Measurements from ENCODE around the gene PSMD7.

PSMD7 gene

GRCh38 chr16:74291176-74291575, 5.4 kb upstream of the PSMD7 start:
- no peak overlapping the region for H3K4ac ChIP-seq (ENCODE audit: low read depth in 1 of 2, low read length in 2 of 2)
- H2AFZ ChIP-seq (ENCODE audit: low read depth, low read length): no peak overlapping the region

GRCh38 chr16:74291577-74292208, 4.9 kb upstream of the PSMD7 start:
- no peak overlapping the region for H2BK120ac ChIP-seq (ENCODE audit: low read depth, low read length)
- no peak overlapping the region for H3K4ac ChIP-seq (ENCODE audit: low read depth in 1 of 2, low read length in 2 of 2)
- no peak overlapping the region for H4K8ac ChIP-seq (ENCODE audit: low read length)
- H3K23ac ChIP-seq (ENCODE audit: low read length in 2 of 2): no peak overlapping the region
- no peak overlapping the region for H3K27ac ChIP-seq (ENCODE audit: low read length, poor library complexity, severe bottlenecking)
- no peak overlapping the region for H3K14ac ChIP-seq (ENCODE audit: low read length in 2 of 2)
- no peak overlapping the region for H3K4me3 ChIP-seq (ENCODE audit: insufficient read depth in 1 of 2, low read depth in 1 of 2, low read length in 2 of 2)
- H3K4me1 ChIP-seq (ENCODE audit: control insufficient read depth, insufficient read depth, low read depth, low read length): peaks cover 1% of the 10 kb centered on the region
- no peaks in the 10 kb centered on the region for H3K79me1 ChIP-seq (replicated peaks; ENCODE audit: low read length, poor library complexity, severe bottlenecking)
- H2AFZ ChIP-seq (ENCODE audit: low read depth, low read length): no peak overlapping the region
- no peak overlapping the region for H2BK5ac ChIP-seq (ENCODE audit: low read depth, low read length, poor library complexity, severe bottlenecking)
- WGBS: 100% methylated on average over 1 of the region's 1 CpG
- no peak overlapping the region for H3K18ac ChIP-seq (ENCODE audit: low read depth in 1 of 2, low read length in 2 of 2)
- no peaks in the 10 kb centered on the region for H3K27me3 ChIP-seq (ENCODE audit: control insufficient read depth in 1 of 2, insufficient read depth in 1 of 2, low read length in 2 of 2)
- H3K4me2 ChIP-seq (ENCODE audit: low read length, poor library complexity, severe bottlenecking): no peak overlapping the region
- H3K36me3 ChIP-seq (ENCODE audit: control insufficient read depth in 1 of 2, insufficient read depth in 2 of 2, low read depth in 1 of 2, low read length in 2 of 2): no peaks in the 10 kb centered on the region
- H3K9me3 ChIP-seq (ENCODE audit: control insufficient read depth, low read length): peaks cover 13% of the 10 kb centered on the region
- no peak overlapping the region for H3K9ac ChIP-seq (ENCODE audit: low read length)
- no peak overlapping the region for H2AK5ac ChIP-seq (ENCODE audit: low read length, severe bottlenecking)
- no peak overlapping the region for H2BK15ac ChIP-seq (ENCODE audit: low read depth, poor library complexity, severe bottlenecking)
- no peak overlapping the region for H4K91ac ChIP-seq (ENCODE audit: low read length)
- no peak overlapping the region for H2BK12ac ChIP-seq (ENCODE audit: low read length in 2 of 2)
- peak; percentile 32 for DNase-seq

More at GRCh38 chr16:74291176-74291575, 5.4 kb upstream of the PSMD7 start:
- H2BK15ac ChIP-seq (ENCODE audit: low read depth, poor library complexity, severe bottlenecking): no peak overlapping the region
- no peak overlapping the region for H2AK5ac ChIP-seq (ENCODE audit: low read length, severe bottlenecking)
- no peaks in the 10 kb centered on the region for H3K79me1 ChIP-seq (replicated peaks; ENCODE audit: low read length, poor library complexity, severe bottlenecking)
- no peak overlapping the region for H3K4me2 ChIP-seq (ENCODE audit: low read length, poor library complexity, severe bottlenecking)
- H3K23ac ChIP-seq (ENCODE audit: low read length in 2 of 2): no peak overlapping the region
- no peaks in the 10 kb centered on the region for H3K27me3 ChIP-seq (ENCODE audit: control insufficient read depth in 1 of 2, insufficient read depth in 1 of 2, low read length in 2 of 2)
- no peak overlapping the region for H3K9ac ChIP-seq (ENCODE audit: low read length)
- DNase-seq: no peak
- H3K4me3 ChIP-seq (ENCODE audit: insufficient read depth in 1 of 2, low read depth in 1 of 2, low read length in 2 of 2): no peak overlapping the region
- no peak overlapping the region for H2BK5ac ChIP-seq (ENCODE audit: low read depth, low read length, poor library complexity, severe bottlenecking)
- H4K8ac ChIP-seq (ENCODE audit: low read length): no peak overlapping the region
- H3K36me3 ChIP-seq (ENCODE audit: control insufficient read depth in 1 of 2, insufficient read depth in 2 of 2, low read depth in 1 of 2, low read length in 2 of 2): no peaks in the 10 kb centered on the region
- H2BK120ac ChIP-seq (ENCODE audit: low read depth, low read length): no peak overlapping the region
- H3K18ac ChIP-seq (ENCODE audit: low read depth in 1 of 2, low read length in 2 of 2): no peak overlapping the region
- no peak overlapping the region for H3K14ac ChIP-seq (ENCODE audit: low read length in 2 of 2)
- H3K4me1 ChIP-seq (ENCODE audit: control insufficient read depth, insufficient read depth, low read depth, low read length): peaks cover 1% of the 10 kb centered on the region
- H2BK12ac ChIP-seq (ENCODE audit: low read length in 2 of 2): no peak overlapping the region
- no peak overlapping the region for H3K27ac ChIP-seq (ENCODE audit: low read length, poor library complexity, severe bottlenecking)
- H3K9me3 ChIP-seq (ENCODE audit: control insufficient read depth, low read length): peaks cover 13% of the 10 kb centered on the region
- no peak overlapping the region for H4K91ac ChIP-seq (ENCODE audit: low read length)
- WGBS: 95% methylated on average over 5 of the region's 5 CpGs

- Histone ChIP-seq H3K27ac (ENCODE audit: low read length, poor library complexity, severe bottlenecking) (no peak overlapping the region), H3K27me3 (ENCODE audit: control insufficient read depth in 1 of 2, insufficient read depth in 1 of 2, low read length in 2 of 2) (no peaks in the 10 kb centered on the region), H3K9ac (ENCODE audit: low read length) (peak overlapping the region; percentile 99), H3K4ac (ENCODE audit: low read depth in 1 of 2, low read length in 2 of 2) (no peak overlapping the region), H3K4me2 (ENCODE audit: low read length, poor library complexity, severe bottlenecking) (peak overlapping the region; percentile 69), H3K4me3 (ENCODE audit: insufficient read depth in 1 of 2, low read depth in 1 of 2, low read length in 2 of 2) (peak overlapping the region in 1 of 2 experiments; percentile 97), H3K9me3 (ENCODE audit: control insufficient read depth, low read length) (peaks cover 8% of the 10 kb centered on the region), H3K79me1 (replicated peaks; ENCODE audit: low read length, poor library complexity, severe bottlenecking) (peaks cover 5% of the 10 kb centered on the region), H2BK5ac (ENCODE audit: low read depth, low read length, poor library complexity, severe bottlenecking) (no peak overlapping the region), H3K14ac (ENCODE audit: low read length in 2 of 2) (no peak overlapping the region), H3K23ac (ENCODE audit: low read length in 2 of 2) (no peak overlapping the region), H3K36me3 (ENCODE audit: control insufficient read depth in 1 of 2, insufficient read depth in 2 of 2, low read depth in 1 of 2, low read length in 2 of 2) (peaks cover 3 to 29% of the 10 kb centered on the region in 2 experiments), H3K18ac (ENCODE audit: low read depth in 1 of 2, low read length in 2 of 2) (no peak overlapping the region), H2BK120ac (ENCODE audit: low read depth, low read length) (no peak overlapping the region), H2AFZ (ENCODE audit: low read depth, low read length) (no peak overlapping the region), H2BK12ac (ENCODE audit: low read length in 2 of 2) (no peak overlapping the region), H3K4me1 (ENCODE audit: control insufficient read depth, insufficient read depth, low read depth, low read length) (peaks cover 10% of the 10 kb centered on the region), H2AK5ac (ENCODE audit: low read length, severe bottlenecking) (no peak overlapping the region), H4K8ac (ENCODE audit: low read length) (peak overlapping the region; percentile 35), H4K91ac (ENCODE audit: low read length) (no peak overlapping the region), H2BK15ac (ENCODE audit: low read depth, poor library complexity, severe bottlenecking) (no peak overlapping the region)
- 39% methylated on average over 8 of the region's 9 CpGs for WGBS
- no peak for DNase-seq
Measured at GRCh38 chr16:74296104-74296431, 546 bp upstream of the PSMD7 start.

GRCh38 chr16:74297145-74297665, 591 bp downstream of the PSMD7 start:
- Histone ChIP-seq H2AK5ac (ENCODE audit: low read length, severe bottlenecking) (peak overlapping the region; percentile 53), H3K14ac (ENCODE audit: low read length in 2 of 2) (peak overlapping the region; percentile 78 to 86), H3K23ac (ENCODE audit: low read length in 2 of 2) (peak overlapping the region; percentile 70 to 76), H3K9ac (ENCODE audit: low read length) (peak overlapping the region; percentile 99), H3K4me3 (ENCODE audit: insufficient read depth in 1 of 2, low read depth in 1 of 2, low read length in 2 of 2) (peak overlapping the region; percentile 86 to 97), H2BK15ac (ENCODE audit: low read depth, poor library complexity, severe bottlenecking) (no peak overlapping the region), H3K18ac (ENCODE audit: low read depth in 1 of 2, low read length in 2 of 2) (peak overlapping the region; percentile 96 to 100), H2AFZ (ENCODE audit: low read depth, low read length) (peak overlapping the region; percentile 33), H3K27ac (ENCODE audit: low read length, poor library complexity, severe bottlenecking) (peak overlapping the region; percentile 75), H3K4me2 (ENCODE audit: low read length, poor library complexity, severe bottlenecking) (peak overlapping the region; percentile 92), H3K9me3 (ENCODE audit: control insufficient read depth, low read length) (no peaks in the 10 kb centered on the region), H2BK12ac (ENCODE audit: low read length in 2 of 2) (peak overlapping the region; percentile 31 to 49), H2BK5ac (ENCODE audit: low read depth, low read length, poor library complexity, severe bottlenecking) (peak overlapping the region; percentile 74), H3K79me1 (replicated peaks; ENCODE audit: low read length, poor library complexity, severe bottlenecking) (peaks cover 8% of the 10 kb centered on the region), H3K4ac (ENCODE audit: low read depth in 1 of 2, low read length in 2 of 2) (peak overlapping the region; percentile 90 to 99), H3K4me1 (ENCODE audit: control insufficient read depth, insufficient read depth, low read depth, low read length) (peaks cover 10% of the 10 kb centered on the region), H3K36me3 (ENCODE audit: control insufficient read depth in 1 of 2, insufficient read depth in 2 of 2, low read depth in 1 of 2, low read length in 2 of 2) (peaks cover 3 to 41% of the 10 kb centered on the region in 2 experiments), H4K8ac (ENCODE audit: low read length) (peak overlapping the region; percentile 100), H2BK120ac (ENCODE audit: low read depth, low read length) (peak overlapping the region; percentile 67), H4K91ac (ENCODE audit: low read length) (peak overlapping the region; percentile 99), H3K27me3 (ENCODE audit: control insufficient read depth in 1 of 2, insufficient read depth in 1 of 2, low read length in 2 of 2) (no peaks in the 10 kb centered on the region)
- under 1% methylated on average over 27 of the region's 27 CpGs for WGBS
- DNase-seq: peak; percentile 55
